Esophagus muscularis mucosa (tissue), 4 donors: Measurements from ENCODE around the gene NEURL4.

Source experiments
- CTCF ChIP-seq, 3 experiments: fragments of 200-600 bp in 2 of 3; fragments of 450-650 bp in 1 of 3; sonication (generic) in 2 of 3; IDR thresholded peaks; one replicate each; pipeline ENCODE4 v1.5.1; 2017 to 2019; ENCODE audit warnings: antibody characterized with exemption in 3 of 3, mild to moderate bottlenecking in 2 of 3, moderate library complexity in 1 of 3
- EP300 ChIP-seq: sonication (generic); formaldehyde crosslinking; IDR thresholded peaks from one replicate; pipeline ENCODE4 v1.6.1; 2017; ENCODE audit warnings: antibody characterized with exemption
- POLR2A ChIP-seq: fragments of 450-650 bp; IDR thresholded peaks from one replicate; pipeline ENCODE4 v1.6.1; 2017; ENCODE audit warnings: antibody characterized with exemption, moderate library complexity, mild to moderate bottlenecking, low read depth
- POLR2AphosphoS5 ChIP-seq, 2 donors: sonication (generic); formaldehyde crosslinking; IDR thresholded peaks; one replicate each; pipeline ENCODE4 v1.6.1; 2017; ENCODE audit warnings: antibody characterized with exemption in 2 of 2

DNA sequence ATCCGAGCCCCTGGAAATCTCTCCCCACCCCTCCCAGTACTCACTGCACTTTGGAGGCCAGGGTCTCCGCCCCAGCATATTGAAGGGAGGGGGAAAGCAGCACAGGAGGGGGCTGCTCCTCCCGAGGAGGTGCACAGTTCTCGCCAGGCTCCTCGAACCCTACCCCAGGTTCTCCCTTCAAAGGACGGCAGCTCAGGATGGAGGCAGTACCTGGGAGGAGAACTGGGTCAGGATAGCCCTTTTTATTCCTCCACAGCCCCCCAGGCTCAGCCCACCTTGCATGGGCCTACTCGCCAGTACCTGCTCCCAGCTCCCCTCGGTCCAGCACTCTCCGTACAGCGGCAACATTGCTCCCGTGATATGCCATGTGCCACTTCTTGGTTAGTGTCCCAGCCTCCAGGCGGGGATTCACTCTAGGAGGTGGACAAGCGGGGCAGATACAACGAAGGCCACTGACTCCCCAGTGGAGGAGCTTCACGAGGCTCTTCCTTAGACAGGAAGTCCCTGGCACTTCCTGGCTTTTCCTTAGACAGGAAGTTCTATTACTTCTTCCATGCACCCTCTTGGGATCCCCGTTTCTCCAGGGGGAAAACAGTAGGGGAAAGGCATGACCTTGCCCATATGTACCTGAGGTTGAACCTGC, 11.9 kb downstream of the NEURL4 start:
- TF ChIP-seq CTCF (IDR thresholded peaks at IDR 0.05) (no peak), POLR2AphosphoS5 (IDR thresholded peaks at IDR 0.05) (no peak), POLR2A (no peak), EP300 (no peak)
